Neural cell (in vitro differentiated cells): Measurements from ENCODE around the gene HLA-F. TPM values are rescaled to one million over a fixed set of nuclear protein-coding genes. Genes with fewer than 3 reads are reported as not detected.

Source experiments
- H2AFZ ChIP-seq: fragments of 200-600, 300-800 bp; sonication (generic), shearing (Covaris generic); 2 replicates; pipeline ENCODE4 v1.6.0; 2014; ENCODE audit warnings: low read depth, mild to moderate bottlenecking, antibody characterized with exemption, low read length, moderate library complexity
- H3F3A ChIP-seq: fragments of 200-600 bp; shearing (Covaris generic); 2 replicates; pipeline ENCODE4 v1.6.1; 2016; ENCODE audit warnings: mild to moderate bottlenecking, moderate library complexity, mixed read lengths, antibody characterized with exemption, low read length; ENCODE audit not compliant: insufficient read depth, poor library complexity, severe bottlenecking
- H3K27ac ChIP-seq: fragments of 200-600, 300-800 bp; sonication (generic), shearing (Covaris generic); 2 replicates; pipeline ENCODE4 v1.5.1; 2014; ENCODE audit warnings: mild to moderate bottlenecking, low read length, moderate library complexity
- H3K27me3 ChIP-seq: fragments of 300-800, 200-600 bp; sonication (generic), shearing (Covaris generic); 2 replicates; pipeline ENCODE4 v1.6.0; 2014; ENCODE audit warnings: mild to moderate bottlenecking, low read depth, low read length, moderate library complexity; ENCODE audit not compliant: insufficient read depth
- H3K36me3 ChIP-seq: fragments of 300-800, 200-600 bp; sonication (generic), shearing (Covaris generic); 2 replicates; pipeline ENCODE4 v1.5.1; 2014; ENCODE audit warnings: mild to moderate bottlenecking, antibody characterized with exemption, low read length, moderate library complexity; ENCODE audit not compliant: insufficient read depth
- H3K4me2 ChIP-seq: fragments of 300-800, 200-600 bp; sonication (generic), shearing (Covaris generic); 2 replicates; pipeline ENCODE4 v1.6.0; 2014; ENCODE audit warnings: mild to moderate bottlenecking, low read length
- H3K4me3 ChIP-seq: fragments of 300-800, 200-600 bp; sonication (generic), shearing (Covaris generic); 2 replicates; pipeline ENCODE4 v1.5.1; 2014; ENCODE audit warnings: mild to moderate bottlenecking, low read length, moderate library complexity
- H3K79me2 ChIP-seq: fragments of 200-600 bp; shearing (Covaris generic); replicated peaks from 2 replicates; pipeline ENCODE4 v1.6.0; 2014; ENCODE audit warnings: mild to moderate bottlenecking, low read length, moderate library complexity; ENCODE audit not compliant: insufficient read depth
- H3K9ac ChIP-seq: fragments of 300-800, 200-600 bp; sonication (generic), shearing (Covaris generic); 2 replicates; pipeline ENCODE4 v1.6.1; 2016; ENCODE audit warnings: mild to moderate bottlenecking, low read length, mixed read lengths
- H3K9me2 ChIP-seq: fragments of 200-600 bp; shearing (Covaris generic); 2 replicates; pipeline ENCODE4 v1.6.1; 2016; ENCODE audit warnings: mild to moderate bottlenecking, low read length, mixed read lengths; ENCODE audit not compliant: insufficient read depth
- H3K9me3 ChIP-seq: fragments of 200-600, 300-800 bp; sonication (generic), shearing (Covaris generic); 2 replicates; pipeline ENCODE4 v1.6.1; 2016; ENCODE audit warnings: mild to moderate bottlenecking, mixed run types, low read length, moderate library complexity, mixed read lengths
- H4K20me1 ChIP-seq: fragments of 200-600 bp; shearing (Covaris generic); 2 replicates; pipeline ENCODE4 v1.6.1; 2016; ENCODE audit warnings: mild to moderate bottlenecking, mixed run types; ENCODE audit not compliant: insufficient read depth
- EP300 ChIP-seq: fragments of 450-650 bp; conservative IDR thresholded peaks from 2 replicates; pipeline ENCODE4 v1.6.1; 2014; ENCODE audit warnings: antibody characterized with exemption, mild to moderate bottlenecking, moderate library complexity; ENCODE audit not compliant: poor library complexity, severe bottlenecking
- EZH2 ChIP-seq: fragments of 200-600, 300-800 bp; shearing (Covaris generic), sonication (generic); IDR thresholded peaks from 2 replicates; pipeline ENCODE4 v1.6.1; 2014; ENCODE audit warnings: antibody characterized with exemption, low read length, borderline replicate concordance, mild to moderate bottlenecking; ENCODE audit not compliant: insufficient read depth, poor library complexity, severe bottlenecking
- MXI1 ChIP-seq: fragments of 450-650 bp; conservative IDR thresholded peaks from 2 replicates; pipeline ENCODE4 v1.6.1; 2014; ENCODE audit warnings: antibody characterized with exemption, mild to moderate bottlenecking; ENCODE audit not compliant: poor library complexity, severe bottlenecking
- POLR2AphosphoS5 ChIP-seq: IDR thresholded peaks from 2 replicates; pipeline ENCODE4 v1.6.1; 2012
- RAD21 ChIP-seq: fragments of 450-650 bp; conservative IDR thresholded peaks from 2 replicates; pipeline ENCODE4 v1.6.1; 2014; ENCODE audit warnings: antibody characterized with exemption, mild to moderate bottlenecking, moderate library complexity
- SMC3 ChIP-seq: fragments of 450-650 bp; conservative IDR thresholded peaks from 2 replicates; pipeline ENCODE4 v1.6.1; 2014; ENCODE audit warnings: antibody characterized with exemption, mild to moderate bottlenecking, moderate library complexity; ENCODE audit not compliant: poor library complexity
- TAF1 ChIP-seq: IDR thresholded peaks from 2 replicates; pipeline ENCODE4 v1.6.1; 2012; ENCODE audit warnings: low read depth
- polyA minus RNA-seq: library from RNA; depleted of rRNA, polyadenylated mRNA; stranded (reverse); fragments of >200 nt; gene quantifications from 2 replicates; pipeline ENCODE4 v1.2.3, GENCODE V29; 2014
- polyA plus RNA-seq: library from polyadenylated mRNA; depleted of rRNA; stranded (reverse); fragments of >200 nt; gene quantifications from 2 replicates; pipeline ENCODE4 v1.2.3, GENCODE V29; 2014
- TF ChIP-seq, protein P1 (sequence below): IDR thresholded peaks from 2 replicates; pipeline ENCODE4 v1.6.1; 2012; ENCODE audit warnings: borderline replicate concordance
- TF ChIP-seq, protein P2 (sequence below): fragments of 450-650 bp; IDR thresholded peaks from 2 replicates; pipeline ENCODE4 v1.5.1; 2014; ENCODE audit warnings: antibody characterized with exemption, mild to moderate bottlenecking, moderate library complexity; ENCODE audit not compliant: poor library complexity, severe bottlenecking

Gene HLA-F
- 1.4 TPM in 1 of 2 replicates, not detected in the other for polyA plus RNA-seq
- polyA minus RNA-seq = not detected in 2 replicates

DNA sequence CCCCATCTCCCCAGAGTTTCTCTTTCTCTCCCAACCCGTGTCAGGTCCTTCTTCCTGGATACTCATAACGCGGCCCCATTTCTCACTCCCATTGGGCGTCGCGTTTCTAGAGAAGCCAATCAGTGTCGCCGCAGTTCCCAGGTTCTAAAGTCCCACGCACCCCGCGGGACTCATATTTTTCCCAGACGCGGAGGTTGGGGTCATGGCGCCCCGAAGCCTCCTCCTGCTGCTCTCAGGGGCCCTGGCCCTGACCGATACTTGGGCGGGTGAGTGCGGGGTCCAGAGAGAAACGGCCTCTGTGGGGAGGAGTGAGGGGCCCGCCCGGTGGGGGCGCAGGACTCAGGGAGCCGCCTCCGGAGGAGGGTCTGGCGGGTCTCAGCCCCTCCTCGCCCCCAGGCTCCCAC is at the start of gene HLA-F:
HLA-F (plus strand) TSS at position 173 of the 404 bp plus-strand sequence; CDS start at position 203, 30 bp downstream.
- no peak within 1 kb of the TSS for H3K4me2 ChIP-seq
- H3K79me2 ChIP-seq = no peaks in the 10 kb centered on the region
- no peaks in the 10 kb centered on the region for H3K36me3 ChIP-seq
- H4K20me1 ChIP-seq = no peaks in the 10 kb centered on the region
- H2AFZ ChIP-seq = peak within 1 kb of the TSS; percentile 27
- no peaks in the 10 kb centered on the region for H3K9me3 ChIP-seq
- peaks cover 35% of the 10 kb centered on the region for H3K27me3 ChIP-seq
- H3K27ac ChIP-seq = no peak within 1 kb of the TSS
- TF ChIP-seq EP300 (no peak), EZH2 (no peak), TAF1 (no peak), MXI1 (no peak), RAD21 (no peak), POLR2AphosphoS5 (no peak), SMC3 (no peak)
- TF ChIP-seq, protein P1, sequence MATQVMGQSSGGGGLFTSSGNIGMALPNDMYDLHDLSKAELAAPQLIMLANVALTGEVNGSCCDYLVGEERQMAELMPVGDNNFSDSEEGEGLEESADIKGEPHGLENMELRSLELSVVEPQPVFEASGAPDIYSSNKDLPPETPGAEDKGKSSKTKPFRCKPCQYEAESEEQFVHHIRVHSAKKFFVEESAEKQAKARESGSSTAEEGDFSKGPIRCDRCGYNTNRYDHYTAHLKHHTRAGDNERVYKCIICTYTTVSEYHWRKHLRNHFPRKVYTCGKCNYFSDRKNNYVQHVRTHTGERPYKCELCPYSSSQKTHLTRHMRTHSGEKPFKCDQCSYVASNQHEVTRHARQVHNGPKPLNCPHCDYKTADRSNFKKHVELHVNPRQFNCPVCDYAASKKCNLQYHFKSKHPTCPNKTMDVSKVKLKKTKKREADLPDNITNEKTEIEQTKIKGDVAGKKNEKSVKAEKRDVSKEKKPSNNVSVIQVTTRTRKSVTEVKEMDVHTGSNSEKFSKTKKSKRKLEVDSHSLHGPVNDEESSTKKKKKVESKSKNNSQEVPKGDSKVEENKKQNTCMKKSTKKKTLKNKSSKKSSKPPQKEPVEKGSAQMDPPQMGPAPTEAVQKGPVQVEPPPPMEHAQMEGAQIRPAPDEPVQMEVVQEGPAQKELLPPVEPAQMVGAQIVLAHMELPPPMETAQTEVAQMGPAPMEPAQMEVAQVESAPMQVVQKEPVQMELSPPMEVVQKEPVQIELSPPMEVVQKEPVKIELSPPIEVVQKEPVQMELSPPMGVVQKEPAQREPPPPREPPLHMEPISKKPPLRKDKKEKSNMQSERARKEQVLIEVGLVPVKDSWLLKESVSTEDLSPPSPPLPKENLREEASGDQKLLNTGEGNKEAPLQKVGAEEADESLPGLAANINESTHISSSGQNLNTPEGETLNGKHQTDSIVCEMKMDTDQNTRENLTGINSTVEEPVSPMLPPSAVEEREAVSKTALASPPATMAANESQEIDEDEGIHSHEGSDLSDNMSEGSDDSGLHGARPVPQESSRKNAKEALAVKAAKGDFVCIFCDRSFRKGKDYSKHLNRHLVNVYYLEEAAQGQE = no peak
- TF ChIP-seq, protein P2, sequence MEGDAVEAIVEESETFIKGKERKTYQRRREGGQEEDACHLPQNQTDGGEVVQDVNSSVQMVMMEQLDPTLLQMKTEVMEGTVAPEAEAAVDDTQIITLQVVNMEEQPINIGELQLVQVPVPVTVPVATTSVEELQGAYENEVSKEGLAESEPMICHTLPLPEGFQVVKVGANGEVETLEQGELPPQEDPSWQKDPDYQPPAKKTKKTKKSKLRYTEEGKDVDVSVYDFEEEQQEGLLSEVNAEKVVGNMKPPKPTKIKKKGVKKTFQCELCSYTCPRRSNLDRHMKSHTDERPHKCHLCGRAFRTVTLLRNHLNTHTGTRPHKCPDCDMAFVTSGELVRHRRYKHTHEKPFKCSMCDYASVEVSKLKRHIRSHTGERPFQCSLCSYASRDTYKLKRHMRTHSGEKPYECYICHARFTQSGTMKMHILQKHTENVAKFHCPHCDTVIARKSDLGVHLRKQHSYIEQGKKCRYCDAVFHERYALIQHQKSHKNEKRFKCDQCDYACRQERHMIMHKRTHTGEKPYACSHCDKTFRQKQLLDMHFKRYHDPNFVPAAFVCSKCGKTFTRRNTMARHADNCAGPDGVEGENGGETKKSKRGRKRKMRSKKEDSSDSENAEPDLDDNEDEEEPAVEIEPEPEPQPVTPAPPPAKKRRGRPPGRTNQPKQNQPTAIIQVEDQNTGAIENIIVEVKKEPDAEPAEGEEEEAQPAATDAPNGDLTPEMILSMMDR = no peak
- H3F3A ChIP-seq = no peaks in the 10 kb centered on the region
- H3K4me3 ChIP-seq = peak within 1 kb of the TSS; percentile 68
- no peaks in the 10 kb centered on the region for H3K9me2 ChIP-seq
- peak within 1 kb of the TSS; percentile 5 for H3K9ac ChIP-seq

DNA sequence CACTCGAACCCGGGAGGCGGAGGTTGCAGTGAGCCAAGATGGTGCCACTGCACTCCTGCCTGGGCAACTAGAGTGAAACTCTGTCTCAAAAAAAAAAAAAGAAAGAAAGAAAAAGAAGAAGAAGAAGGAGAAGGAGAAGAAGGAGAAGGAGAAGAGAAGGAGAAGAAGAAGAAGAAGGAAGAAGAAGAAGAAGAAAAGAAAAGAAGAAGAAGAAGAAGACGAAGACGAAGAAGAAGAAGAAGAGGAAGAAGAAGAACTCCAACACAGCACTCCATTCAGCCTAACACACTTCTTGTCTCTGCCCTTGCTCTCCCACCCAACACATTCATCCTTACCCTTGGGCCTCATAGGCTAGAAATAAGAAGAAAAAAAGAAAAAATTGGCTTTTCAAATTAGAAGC is 49.2 kb upstream of the HLA-F start:
- Histone ChIP-seq H3F3A (no peaks in the 10 kb centered on the region), H3K9me2 (no peaks in the 10 kb centered on the region), H3K27me3 (no peaks in the 10 kb centered on the region), H3K9me3 (no peaks in the 10 kb centered on the region), H3K79me2 (no peaks in the 10 kb centered on the region), H3K4me2 (no peak overlapping the region), H4K20me1 (no peaks in the 10 kb centered on the region), H3K4me3 (no peak overlapping the region), H3K9ac (no peak overlapping the region), H2AFZ (no peak overlapping the region), H3K36me3 (no peaks in the 10 kb centered on the region), H3K27ac (no peak overlapping the region)
- TF ChIP-seq EZH2 = no peak
- TF ChIP-seq, protein P2 = no peak
- TF ChIP-seq, protein P1 = no peak
